Activated effector memory CD4-positive, alpha-beta T cell treated with Interleukin-2 at 50 U/mL for 16 hours (primary cell): ENCODE measurements around the gene PPP1R9B.

Experiments
- DNase-seq: peaks from one replicate; pipeline ENCODE4 v3.0.0-alpha.2; 2020

PPP1R9B gene

GRCh38 chr17:50087912-50088405 is 62.5 kb downstream of the PPP1R9B start:
- no peak for DNase-seq

DNA sequence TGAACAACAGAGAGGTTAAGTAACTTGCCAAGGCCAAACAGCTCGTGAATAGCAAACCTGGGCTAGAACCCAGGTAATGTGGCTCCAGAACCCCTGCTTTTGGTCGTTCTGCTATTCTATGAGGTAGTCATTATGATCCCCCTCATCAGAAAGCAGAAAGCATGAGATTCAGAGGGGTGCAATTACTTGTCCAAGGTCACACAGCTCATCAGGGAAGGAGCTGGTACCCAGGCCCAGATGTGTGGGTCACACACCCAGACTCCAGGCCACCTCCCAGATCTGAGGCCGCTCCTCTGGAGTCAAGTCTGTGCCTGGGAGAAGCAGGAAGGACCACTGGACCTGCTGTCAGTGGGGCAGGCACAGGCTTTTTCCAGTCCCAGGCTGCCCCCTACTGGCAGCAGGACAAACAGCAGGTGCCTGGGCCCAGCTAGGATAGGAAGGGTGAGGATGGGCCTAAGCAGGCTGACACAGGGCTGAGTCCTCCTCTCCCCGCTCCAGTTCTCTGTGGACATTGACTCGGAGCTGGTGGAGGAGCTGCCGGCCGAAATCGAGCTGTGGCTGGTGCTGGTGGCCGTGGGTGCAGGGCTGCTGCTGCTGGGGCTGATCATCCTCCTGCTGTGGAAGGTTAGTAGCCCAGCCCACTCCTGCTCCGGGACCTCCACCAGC is 63.1 kb downstream of the PPP1R9B start:
- peak; percentile 63 for DNase-seq
